ENCODE results near the gene ST8SIA4.

The ST8SIA4 gene

GRCh38 chr5:100777680-100778300 is 125.3 kb downstream of the ST8SIA4 start:
- Histone ChIP-seq H3K9me2 (replicated peaks; ENCODE audit: low read depth, low read length) (no peaks in the 10 kb centered on the region), H4K20me1 (ENCODE audit: insufficient read depth, low read length, poor library complexity, severe bottlenecking) (no peaks in the 10 kb centered on the region), H3K79me2 (ENCODE audit: insufficient read depth, low read length) (no peaks in the 10 kb centered on the region), H3K9ac (ENCODE audit: low read depth, low read length, poor library complexity, severe bottlenecking) (no peak overlapping the region), H3F3A (ENCODE audit: low read depth) (no peaks in the 10 kb centered on the region), H3K4me2 (ENCODE audit: low read depth, low read length, poor library complexity, severe bottlenecking) (peak overlapping the region; percentile 46), H3K4me3 (ENCODE audit: low read length, poor library complexity, severe bottlenecking) (peak overlapping the region; percentile 44), H3K9me3 (ENCODE audit: insufficient read depth, low read depth, low read length) (no peaks in the 10 kb centered on the region), H3K27me3 (ENCODE audit: insufficient read depth, low read length, poor library complexity, severe bottlenecking) (no peaks in the 10 kb centered on the region), H3K36me3 (ENCODE audit: insufficient read depth, low read length) (no peaks in the 10 kb centered on the region), H3K4me1 (ENCODE audit: insufficient read depth, low read length, poor library complexity, severe bottlenecking) (peaks cover 31% of the 10 kb centered on the region), H2AFZ (ENCODE audit: low read length) (no peak overlapping the region)
- TF ChIP-seq EZH2phosphoT487 (IDR thresholded peaks at IDR 0.05; ENCODE audit: borderline replicate concordance) (no peak), CTCF (conservative IDR thresholded peaks at IDR 0.05; ENCODE audit: low read length) (no peak)

- TF ChIP-seq CTCF (conservative IDR thresholded peaks at IDR 0.05; ENCODE audit: low read length) (no peak), EZH2phosphoT487 (IDR thresholded peaks at IDR 0.05; ENCODE audit: borderline replicate concordance) (no peak)
- H3K9ac ChIP-seq (ENCODE audit: low read depth, low read length, poor library complexity, severe bottlenecking) = no peak overlapping the region
- H3K4me2 ChIP-seq (ENCODE audit: low read depth, low read length, poor library complexity, severe bottlenecking) = no peak overlapping the region
- H3K27me3 ChIP-seq (ENCODE audit: insufficient read depth, low read length, poor library complexity, severe bottlenecking) = no peaks in the 10 kb centered on the region
- H3K4me1 ChIP-seq (ENCODE audit: insufficient read depth, low read length, poor library complexity, severe bottlenecking) = peaks cover 29% of the 10 kb centered on the region
- H3K9me3 ChIP-seq (ENCODE audit: insufficient read depth, low read depth, low read length) = no peaks in the 10 kb centered on the region
- no peak overlapping the region for H2AFZ ChIP-seq (ENCODE audit: low read length)
- no peaks in the 10 kb centered on the region for H3K36me3 ChIP-seq (ENCODE audit: insufficient read depth, low read length)
- no peaks in the 10 kb centered on the region for H3F3A ChIP-seq (ENCODE audit: low read depth)
- H3K4me3 ChIP-seq (ENCODE audit: low read length, poor library complexity, severe bottlenecking) = no peak overlapping the region
- H4K20me1 ChIP-seq (ENCODE audit: insufficient read depth, low read length, poor library complexity, severe bottlenecking) = no peaks in the 10 kb centered on the region
- H3K79me2 ChIP-seq (ENCODE audit: insufficient read depth, low read length) = no peaks in the 10 kb centered on the region
- no peaks in the 10 kb centered on the region for H3K9me2 ChIP-seq (replicated peaks; ENCODE audit: low read depth, low read length)
Observed at GRCh38 chr5:100775533-100775855, 127.6 kb downstream of the ST8SIA4 start.

- Histone ChIP-seq H3K4me3 (ENCODE audit: low read length, poor library complexity, severe bottlenecking) (no peak overlapping the region), H3F3A (ENCODE audit: low read depth) (no peaks in the 10 kb centered on the region), H3K79me2 (ENCODE audit: insufficient read depth, low read length) (no peaks in the 10 kb centered on the region), H3K9me2 (replicated peaks; ENCODE audit: low read depth, low read length) (no peaks in the 10 kb centered on the region), H2AFZ (ENCODE audit: low read length) (no peak overlapping the region), H4K20me1 (ENCODE audit: insufficient read depth, low read length, poor library complexity, severe bottlenecking) (no peaks in the 10 kb centered on the region), H3K4me1 (ENCODE audit: insufficient read depth, low read length, poor library complexity, severe bottlenecking) (peaks cover 5% of the 10 kb centered on the region), H3K9me3 (ENCODE audit: insufficient read depth, low read depth, low read length) (no peaks in the 10 kb centered on the region), H3K4me2 (ENCODE audit: low read depth, low read length, poor library complexity, severe bottlenecking) (no peak overlapping the region), H3K27me3 (ENCODE audit: insufficient read depth, low read length, poor library complexity, severe bottlenecking) (no peaks in the 10 kb centered on the region), H3K9ac (ENCODE audit: low read depth, low read length, poor library complexity, severe bottlenecking) (no peak overlapping the region), H3K36me3 (ENCODE audit: insufficient read depth, low read length) (no peaks in the 10 kb centered on the region)
- TF ChIP-seq EZH2phosphoT487 (IDR thresholded peaks at IDR 0.05; ENCODE audit: borderline replicate concordance) = no peak
- TF ChIP-seq CTCF (conservative IDR thresholded peaks at IDR 0.05; ENCODE audit: low read length) = no peak
Observed at GRCh38 chr5:100772548-100772947, 130.5 kb downstream of the ST8SIA4 start.

Data from Loucy (cell line).